Measurements from ENCODE around the gene TMEM151B.

Gene TMEM151B

DNA sequence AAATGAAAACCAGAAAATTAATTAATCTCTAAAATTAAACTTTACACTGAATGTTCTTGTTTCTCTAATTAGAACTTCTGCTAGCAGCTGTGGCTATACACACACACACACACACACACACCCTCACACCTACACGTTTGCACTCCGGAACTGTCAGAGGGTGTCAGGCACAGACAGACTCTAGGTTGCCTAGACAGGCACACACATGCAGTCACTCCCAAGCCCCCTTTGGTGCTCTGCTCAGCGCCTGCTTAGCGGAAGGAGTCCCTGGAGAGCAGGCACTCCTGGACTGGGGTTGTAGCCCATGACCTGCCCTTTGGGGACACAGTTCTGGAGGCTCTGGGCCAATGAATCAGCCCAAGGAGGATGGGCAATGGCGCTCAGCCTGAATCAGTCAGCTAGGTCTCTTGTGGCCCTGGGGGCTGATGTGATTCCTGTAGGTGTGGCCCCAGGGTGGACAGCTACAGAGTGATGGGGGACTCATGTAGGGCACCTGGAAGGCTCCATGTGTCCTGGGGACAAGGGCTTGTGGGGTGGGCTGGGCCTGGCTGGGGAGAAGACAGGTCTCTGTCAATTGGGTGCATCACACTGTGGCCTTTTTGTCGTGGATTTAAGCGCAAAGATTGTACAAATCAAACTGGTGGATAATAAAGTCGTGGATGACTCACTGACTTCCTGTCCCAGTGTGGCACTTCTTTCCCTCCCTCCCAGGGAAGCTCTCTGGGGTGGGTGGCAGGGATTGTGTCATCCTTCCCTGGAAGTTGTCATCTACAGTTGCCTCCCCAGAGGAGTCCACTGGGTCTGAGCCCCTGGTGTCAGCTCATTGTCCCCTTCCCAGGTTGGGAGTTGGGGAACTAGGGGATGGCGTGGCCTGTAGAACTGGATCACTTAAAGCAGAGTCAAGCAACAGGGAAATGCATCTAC is 8.8 kb downstream of the TMEM151B start:
- H3K14ac ChIP-seq (ENCODE audit: low read length) = no peak overlapping the region
- no peak overlapping the region for H3K9ac ChIP-seq (ENCODE audit: low read length)
- peaks cover 7% of the 10 kb centered on the region for H3K9me3 ChIP-seq (ENCODE audit: insufficient read depth, low read depth, low read length)
- no peak overlapping the region for H4K12ac ChIP-seq (ENCODE audit: low read depth, low read length)
- no peak overlapping the region for H4K8ac ChIP-seq (ENCODE audit: low read depth, low read length)
- H3K18ac ChIP-seq (ENCODE audit: low read length) = no peak overlapping the region
- no peak overlapping the region for H3K23ac ChIP-seq (ENCODE audit: low read length)
- no peaks in the 10 kb centered on the region for H3K79me2 ChIP-seq (ENCODE audit: control insufficient read depth, insufficient read depth, low read length, poor library complexity)
- no peak overlapping the region for H3K27ac ChIP-seq (ENCODE audit: low read depth, low read length)
- no peak overlapping the region for H2AFZ ChIP-seq (ENCODE audit: insufficient read depth, low read length, poor library complexity)
- H2BK120ac ChIP-seq (ENCODE audit: insufficient read depth, low read length, poor library complexity) = no peak overlapping the region
- no CpG with 5 or more reads among the region's 9 CpGs for WGBS (ENCODE audit: extremely low coverage, insufficient coverage, insufficient read length)
- no peaks in the 10 kb centered on the region for H3K27me3 ChIP-seq (ENCODE audit: insufficient read depth, low read length)
- no peaks in the 10 kb centered on the region for H3K79me1 ChIP-seq (ENCODE audit: low read length)
- no peak overlapping the region for H3K4me3 ChIP-seq (ENCODE audit: low read depth, low read length)
- H2BK12ac ChIP-seq (ENCODE audit: low read length) = no peak overlapping the region
- H2AK5ac ChIP-seq (ENCODE audit: low read length) = no peak overlapping the region
- H3K4me1 ChIP-seq (ENCODE audit: control insufficient read depth in 1 of 2, insufficient read depth in 2 of 2, low read length in 2 of 2) = no peaks in the 10 kb centered on the region
- H3K4ac ChIP-seq (ENCODE audit: low read depth, low read length) = no peak overlapping the region
- no peak overlapping the region for H3K4me2 ChIP-seq (ENCODE audit: low read length)
- no peak overlapping the region for H4K91ac ChIP-seq (ENCODE audit: low read depth, low read length)
- DNase-seq = no peak
- H3K36me3 ChIP-seq (ENCODE audit: control insufficient read depth in 1 of 2, insufficient read depth in 2 of 2, low read length in 2 of 2) = no peaks in the 10 kb centered on the region
- no peak overlapping the region for H2BK5ac ChIP-seq (ENCODE audit: low read depth, low read length, poor library complexity)

DNA sequence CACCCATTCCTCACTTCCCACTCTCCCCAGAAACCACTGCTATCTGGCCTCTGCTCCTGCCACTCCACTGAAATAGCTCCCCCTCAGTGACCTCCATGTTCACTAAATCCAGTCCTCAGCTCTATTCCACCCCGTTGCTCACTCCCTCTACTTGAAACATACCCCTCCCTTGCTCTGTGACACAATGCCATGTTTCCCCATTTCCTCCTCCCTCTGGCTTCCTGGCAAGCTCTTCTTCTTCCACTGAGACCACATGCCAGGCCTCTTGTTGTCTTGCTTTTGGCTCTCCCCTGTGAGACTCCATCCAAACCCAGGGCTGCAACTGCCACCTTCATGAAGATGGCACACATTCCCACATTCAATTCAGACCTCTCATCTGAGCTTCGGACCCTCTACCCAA is 13.9 kb downstream of the TMEM151B start:
- no peak overlapping the region for H3K27ac ChIP-seq (ENCODE audit: low read depth, low read length)
- WGBS (ENCODE audit: extremely low coverage, insufficient coverage, insufficient read length) = no CpG with 5 or more reads among the region's 2 CpGs
- no peaks in the 10 kb centered on the region for H3K79me2 ChIP-seq (ENCODE audit: control insufficient read depth, insufficient read depth, low read length, poor library complexity)

GRCh38 chr6:44284867-44285266 is 14.6 kb downstream of the TMEM151B start:
- peaks cover 7% of the 10 kb centered on the region for H3K9me3 ChIP-seq (ENCODE audit: insufficient read depth, low read depth, low read length)
- H3K79me2 ChIP-seq (ENCODE audit: control insufficient read depth, insufficient read depth, low read length, poor library complexity) = no peaks in the 10 kb centered on the region
- H2AK5ac ChIP-seq (ENCODE audit: low read length) = no peak overlapping the region
- no CpG with 5 or more reads among the region's 4 CpGs for WGBS (ENCODE audit: extremely low coverage, insufficient coverage, insufficient read length)
- H3K4me2 ChIP-seq (ENCODE audit: low read length) = no peak overlapping the region
- H3K27ac ChIP-seq (ENCODE audit: low read depth, low read length) = no peak overlapping the region
- no peak overlapping the region for H2BK12ac ChIP-seq (ENCODE audit: low read length)
- no peaks in the 10 kb centered on the region for H3K4me1 ChIP-seq (ENCODE audit: control insufficient read depth in 1 of 2, insufficient read depth in 2 of 2, low read length in 2 of 2)
- no peak overlapping the region for H4K8ac ChIP-seq (ENCODE audit: low read depth, low read length)
- no peak overlapping the region for H3K14ac ChIP-seq (ENCODE audit: low read length)
- no peak overlapping the region for H3K4ac ChIP-seq (ENCODE audit: low read depth, low read length)
- H3K4me3 ChIP-seq (ENCODE audit: low read depth, low read length) = no peak overlapping the region
- H3K9ac ChIP-seq (ENCODE audit: low read length) = no peak overlapping the region
- H3K18ac ChIP-seq (ENCODE audit: low read length) = no peak overlapping the region
- no peak overlapping the region for H4K91ac ChIP-seq (ENCODE audit: low read depth, low read length)
- no peak overlapping the region for H2BK5ac ChIP-seq (ENCODE audit: low read depth, low read length, poor library complexity)
- H3K36me3 ChIP-seq (ENCODE audit: control insufficient read depth in 1 of 2, insufficient read depth in 2 of 2, low read length in 2 of 2) = no peaks in the 10 kb centered on the region
- DNase-seq = no peak
- H3K79me1 ChIP-seq (ENCODE audit: low read length) = no peaks in the 10 kb centered on the region
- no peak overlapping the region for H2BK120ac ChIP-seq (ENCODE audit: insufficient read depth, low read length, poor library complexity)
- no peak overlapping the region for H4K12ac ChIP-seq (ENCODE audit: low read depth, low read length)
- H2AFZ ChIP-seq (ENCODE audit: insufficient read depth, low read length, poor library complexity) = no peak overlapping the region
- no peak overlapping the region for H3K23ac ChIP-seq (ENCODE audit: low read length)
- no peaks in the 10 kb centered on the region for H3K27me3 ChIP-seq (ENCODE audit: insufficient read depth, low read length)

More for the DNA sequence above, 13.9 kb downstream of the TMEM151B start:
- no peaks in the 10 kb centered on the region for H3K27me3 ChIP-seq (ENCODE audit: insufficient read depth, low read length)
- H3K4me3 ChIP-seq (ENCODE audit: low read depth, low read length) = no peak overlapping the region
- no peak overlapping the region for H3K14ac ChIP-seq (ENCODE audit: low read length)
- no peak overlapping the region for H3K4me2 ChIP-seq (ENCODE audit: low read length)
- no peaks in the 10 kb centered on the region for H3K36me3 ChIP-seq (ENCODE audit: control insufficient read depth in 1 of 2, insufficient read depth in 2 of 2, low read length in 2 of 2)
- H3K4ac ChIP-seq (ENCODE audit: low read depth, low read length) = no peak overlapping the region
- no peak overlapping the region for H2BK12ac ChIP-seq (ENCODE audit: low read length)
- no peak overlapping the region for H4K12ac ChIP-seq (ENCODE audit: low read depth, low read length)
- H2AK5ac ChIP-seq (ENCODE audit: low read length) = no peak overlapping the region
- H4K8ac ChIP-seq (ENCODE audit: low read depth, low read length) = no peak overlapping the region
- no peak overlapping the region for H2BK120ac ChIP-seq (ENCODE audit: insufficient read depth, low read length, poor library complexity)
- H3K18ac ChIP-seq (ENCODE audit: low read length) = no peak overlapping the region
- no peak overlapping the region for H3K9ac ChIP-seq (ENCODE audit: low read length)
- H3K79me1 ChIP-seq (ENCODE audit: low read length) = no peaks in the 10 kb centered on the region
- no peak overlapping the region for H2AFZ ChIP-seq (ENCODE audit: insufficient read depth, low read length, poor library complexity)
- no peak overlapping the region for H2BK5ac ChIP-seq (ENCODE audit: low read depth, low read length, poor library complexity)
- peak overlapping the region; percentile 21 for H3K23ac ChIP-seq (ENCODE audit: low read length)
- H3K9me3 ChIP-seq (ENCODE audit: insufficient read depth, low read depth, low read length) = peaks cover 7% of the 10 kb centered on the region
- H3K4me1 ChIP-seq (ENCODE audit: control insufficient read depth in 1 of 2, insufficient read depth in 2 of 2, low read length in 2 of 2) = no peaks in the 10 kb centered on the region
- no peak for DNase-seq
- no peak overlapping the region for H4K91ac ChIP-seq (ENCODE audit: low read depth, low read length)

- Histone ChIP-seq H3K9ac (ENCODE audit: low read length) (no peak overlapping the region), H2BK12ac (ENCODE audit: low read length) (no peak overlapping the region), H3K9me3 (ENCODE audit: insufficient read depth, low read depth, low read length) (peaks cover 7% of the 10 kb centered on the region), H3K4me3 (ENCODE audit: low read depth, low read length) (no peak overlapping the region), H2BK120ac (ENCODE audit: insufficient read depth, low read length, poor library complexity) (no peak overlapping the region), H4K8ac (ENCODE audit: low read depth, low read length) (no peak overlapping the region), H3K4me2 (ENCODE audit: low read length) (no peak overlapping the region), H3K4ac (ENCODE audit: low read depth, low read length) (no peak overlapping the region), H4K91ac (ENCODE audit: low read depth, low read length) (no peak overlapping the region), H2AK5ac (ENCODE audit: low read length) (no peak overlapping the region), H3K14ac (ENCODE audit: low read length) (no peak overlapping the region), H3K79me2 (ENCODE audit: control insufficient read depth, insufficient read depth, low read length, poor library complexity) (no peaks in the 10 kb centered on the region), H2BK5ac (ENCODE audit: low read depth, low read length, poor library complexity) (no peak overlapping the region), H3K27ac (ENCODE audit: low read depth, low read length) (no peak overlapping the region), H3K27me3 (ENCODE audit: insufficient read depth, low read length) (no peaks in the 10 kb centered on the region), H2AFZ (ENCODE audit: insufficient read depth, low read length, poor library complexity) (no peak overlapping the region), H3K36me3 (ENCODE audit: control insufficient read depth in 1 of 2, insufficient read depth in 2 of 2, low read length in 2 of 2) (no peaks in the 10 kb centered on the region), H3K4me1 (ENCODE audit: control insufficient read depth in 1 of 2, insufficient read depth in 2 of 2, low read length in 2 of 2) (no peaks in the 10 kb centered on the region), H4K12ac (ENCODE audit: low read depth, low read length) (no peak overlapping the region), H3K18ac (ENCODE audit: low read length) (no peak overlapping the region), H3K23ac (ENCODE audit: low read length) (no peak overlapping the region), H3K79me1 (ENCODE audit: low read length) (no peaks in the 10 kb centered on the region)
- WGBS (ENCODE audit: extremely low coverage, insufficient coverage, insufficient read length) = no CpG with 5 or more reads among the region's 25 CpGs
- DNase-seq = peak in 1 of 2 donors; percentile 34
Observed at GRCh38 chr6:44285552-44286284, 15.5 kb downstream of the TMEM151B start.

Data from trophoblast cell (in vitro differentiated cells and primary cell).